ENCODE data around the gene SYT8. TPM values are rescaled to one million over a fixed set of nuclear protein-coding genes. Genes with fewer than 3 reads are reported as not detected.
A peak's percentile ranks its signal among the peaks of the same experiment; 100 is the strongest.

The SYT8 gene
- total and polyA plus RNA-seq, 2 of the 8 experiments (the other 6 are each of a cell fraction or from before 2014, with no cell fraction given): not detected

DNA sequence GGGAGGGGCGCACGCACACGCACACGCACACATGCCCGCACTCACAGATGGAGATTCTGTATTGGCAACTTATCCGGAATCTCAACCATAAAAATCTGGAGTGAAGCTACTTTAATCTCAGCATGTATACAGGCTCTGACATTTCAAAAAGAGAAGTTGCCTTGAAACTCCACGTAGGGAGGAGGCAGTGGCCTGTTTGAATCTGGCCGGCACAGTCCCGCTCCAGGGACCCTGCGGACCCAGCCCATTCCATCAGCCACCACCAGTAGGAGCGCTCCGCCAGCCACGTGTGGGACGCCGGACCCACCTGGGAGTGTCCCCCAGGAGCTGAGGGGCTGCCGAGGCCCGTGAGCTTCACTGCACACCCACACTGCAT, 1.9 kb upstream of the SYT8 start:
- Histone ChIP-seq H3K14ac (ENCODE audit: insufficient read length) (no peak overlapping the region), H3K23me2 (ENCODE audit: low read depth, low read length) (no peaks in the 10 kb centered on the region), H3K79me1 (ENCODE audit: low read depth, low read length) (no peaks in the 10 kb centered on the region), H4K20me1 (replicated peaks in 1 of 2; ENCODE audit: control insufficient read depth in 1 of 2, insufficient read depth in 2 of 2, low read length in 2 of 2) (no peaks in the 10 kb centered on the region), H2BK15ac (ENCODE audit: low read length) (no peak overlapping the region), H4K91ac (replicated peaks; ENCODE audit: insufficient read length, low read length) (no peak overlapping the region), H3K27ac (ENCODE audit: low read depth, low read length) (no peak overlapping the region), H3K9me3 (ENCODE audit: insufficient read depth in 2 of 2, low read depth in 1 of 2, low read length in 1 of 2) (no peaks in the 10 kb centered on the region), H3K23ac (ENCODE audit: insufficient read length) (no peak overlapping the region), H3K18ac (ENCODE audit: extremely low read depth, low read length) (no peak overlapping the region; the same call in 1 of the 2 replicates), H3K56ac (replicated peaks; ENCODE audit: insufficient read length, low read depth, low read length) (no peak overlapping the region), H2AK5ac (ENCODE audit: low read depth, low read length) (no peak overlapping the region), H3K27me3 (replicated peaks in 1 of 4; ENCODE audit: control insufficient read depth in 3 of 4, extremely low read depth in 1 of 4, insufficient read depth in 3 of 4, low read length in 3 of 4) (peaks cover 0 to 6% (median 1%) of the 10 kb centered on the region in 4 experiments; a peak in 3 of 7 replicates), H4K8ac (ENCODE audit: extremely low read depth, insufficient read depth, low read length) (peak overlapping the region; percentile 31; the same call in 1 of the 2 replicates), H3K36me3 (ENCODE audit: control insufficient read depth in 2 of 4, insufficient read depth in 4 of 4, low read length in 3 of 4) (no peaks in the 10 kb centered on the region), H4K5ac (ENCODE audit: insufficient read length, low read depth, low read length) (no peak overlapping the region), H2BK120ac (replicated peaks; ENCODE audit: low read depth, low read length) (no peak overlapping the region), H3K4me3 (ENCODE audit: extremely low read depth in 1 of 4, insufficient read depth in 2 of 4, low read depth in 3 of 4, low read length in 4 of 4) (peak overlapping the region in 1 of 4 experiments; percentile 68; a peak in 3 of 8 replicates), H3K4me1 (replicated peaks in 1 of 4; ENCODE audit: control insufficient read depth in 3 of 4, insufficient read depth in 4 of 4, low read length in 3 of 4) (peaks cover 0 to 4% (median 2%) of the 10 kb centered on the region in 4 experiments; a peak in 4 of 7 replicates), H3K4me2 (ENCODE audit: insufficient read depth in 1 of 2, low read depth in 2 of 2, low read length in 2 of 2) (peak overlapping the region; percentile 20 to 86; a peak in 3 of 4 replicates), H2AFZ (ENCODE audit: low read length) (no peak overlapping the region), H2BK12ac (ENCODE audit: low read depth, low read length) (no peak overlapping the region), H2BK20ac (ENCODE audit: low read length) (no peak overlapping the region), H3K79me2 (ENCODE audit: control insufficient read depth in 1 of 2, insufficient read depth in 2 of 2, low read length in 2 of 2) (no peaks in the 10 kb centered on the region), H2BK5ac (ENCODE audit: low read depth, low read length) (no peak overlapping the region; the same call in 1 of the 2 replicates), H3K9ac (replicated peaks in 1 of 4; ENCODE audit: extremely low read depth in 1 of 4, low read depth in 3 of 4, low read length in 3 of 4) (no peak overlapping the region), H3K4ac (replicated peaks; ENCODE audit: insufficient read length, low read depth, low read length) (no peak overlapping the region)
- 40% methylated on average over 17 of the region's 17 CpGs; no CpG with 5 or more reads in 1 of the 2 experiments for WGBS, 2 experiments (ENCODE audit: extremely low coverage in 1 of 2, insufficient coverage in 1 of 2, insufficient read length in 1 of 2, insufficient replicate concordance in 2 of 2, low coverage in 1 of 2, low lambda C conversion rate in 2 of 2, missing lambda C conversion rate in 1 of 2)
- no peak for FAIRE-seq
- POLR2A ChIA-PET (ENCODE audit: partially characterized antibody): interaction anchor here (0.6 to 0.9 kb wide), 2 partner anchors 37 to 139 kb away, joined by 3 to 4 read pairs; no protein-coding TSS in a partner anchor
- CTCF ChIA-PET (ENCODE audit: partially characterized antibody): interaction anchor here (0.6 to 15.8 kb wide), 108 partner anchors 8 to 1088 kb away, joined by 3 to 439 read pairs (median 5); partner anchors contain the start of genes CTSD, IFITM10, KRTAP5-6 and LSP1
- no peak for DNase-seq (ENCODE audit: low read depth in 1 of 2, low spot score in 2 of 2)
- TF ChIP-seq CEBPB (IDR thresholded peaks at IDR 0.05; ENCODE audit: low read depth, low read length) (no peak), NRF1 (IDR thresholded peaks at IDR 0.05; ENCODE audit: low read depth, low read length) (no peak), JUN (IDR thresholded peaks at IDR 0.05; ENCODE audit: low read depth, low read length) (no peak)
- TF ChIP-seq, protein P1, sequence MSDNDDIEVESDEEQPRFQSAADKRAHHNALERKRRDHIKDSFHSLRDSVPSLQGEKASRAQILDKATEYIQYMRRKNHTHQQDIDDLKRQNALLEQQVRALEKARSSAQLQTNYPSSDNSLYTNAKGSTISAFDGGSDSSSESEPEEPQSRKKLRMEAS (IDR thresholded peaks at IDR 0.05): peak; percentile 44; the same call in 1 of the 2 replicates
- TF ChIP-seq, protein P2, sequence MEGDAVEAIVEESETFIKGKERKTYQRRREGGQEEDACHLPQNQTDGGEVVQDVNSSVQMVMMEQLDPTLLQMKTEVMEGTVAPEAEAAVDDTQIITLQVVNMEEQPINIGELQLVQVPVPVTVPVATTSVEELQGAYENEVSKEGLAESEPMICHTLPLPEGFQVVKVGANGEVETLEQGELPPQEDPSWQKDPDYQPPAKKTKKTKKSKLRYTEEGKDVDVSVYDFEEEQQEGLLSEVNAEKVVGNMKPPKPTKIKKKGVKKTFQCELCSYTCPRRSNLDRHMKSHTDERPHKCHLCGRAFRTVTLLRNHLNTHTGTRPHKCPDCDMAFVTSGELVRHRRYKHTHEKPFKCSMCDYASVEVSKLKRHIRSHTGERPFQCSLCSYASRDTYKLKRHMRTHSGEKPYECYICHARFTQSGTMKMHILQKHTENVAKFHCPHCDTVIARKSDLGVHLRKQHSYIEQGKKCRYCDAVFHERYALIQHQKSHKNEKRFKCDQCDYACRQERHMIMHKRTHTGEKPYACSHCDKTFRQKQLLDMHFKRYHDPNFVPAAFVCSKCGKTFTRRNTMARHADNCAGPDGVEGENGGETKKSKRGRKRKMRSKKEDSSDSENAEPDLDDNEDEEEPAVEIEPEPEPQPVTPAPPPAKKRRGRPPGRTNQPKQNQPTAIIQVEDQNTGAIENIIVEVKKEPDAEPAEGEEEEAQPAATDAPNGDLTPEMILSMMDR (IDR thresholded peaks at IDR 0.05; ENCODE audit: control extremely low read depth in 1 of 3, insufficient read depth in 1 of 3, low read depth in 1 of 3, low read length in 3 of 3): peak in 1 of 3 experiments; percentile 22; a peak in 1 of 4 replicates
